DMS79 treated with DMSO at 0.1 percent for 48 hours (cell line): ENCODE results near the gene TFDP1.
A peak's percentile ranks its signal among the peaks of the same experiment; 100 is the strongest.
"Not testable (repeated sequence)": the region's sequence is repeated elsewhere in the genome, so short reads cannot be mapped to it uniquely, and the experiment has no call there.

ENCODE experiments used
- DNase-seq: peaks from one replicate; lab custom pipeline; 2025; lab: John Stamatoyannopoulos, UW

The TFDP1 gene

DNA sequence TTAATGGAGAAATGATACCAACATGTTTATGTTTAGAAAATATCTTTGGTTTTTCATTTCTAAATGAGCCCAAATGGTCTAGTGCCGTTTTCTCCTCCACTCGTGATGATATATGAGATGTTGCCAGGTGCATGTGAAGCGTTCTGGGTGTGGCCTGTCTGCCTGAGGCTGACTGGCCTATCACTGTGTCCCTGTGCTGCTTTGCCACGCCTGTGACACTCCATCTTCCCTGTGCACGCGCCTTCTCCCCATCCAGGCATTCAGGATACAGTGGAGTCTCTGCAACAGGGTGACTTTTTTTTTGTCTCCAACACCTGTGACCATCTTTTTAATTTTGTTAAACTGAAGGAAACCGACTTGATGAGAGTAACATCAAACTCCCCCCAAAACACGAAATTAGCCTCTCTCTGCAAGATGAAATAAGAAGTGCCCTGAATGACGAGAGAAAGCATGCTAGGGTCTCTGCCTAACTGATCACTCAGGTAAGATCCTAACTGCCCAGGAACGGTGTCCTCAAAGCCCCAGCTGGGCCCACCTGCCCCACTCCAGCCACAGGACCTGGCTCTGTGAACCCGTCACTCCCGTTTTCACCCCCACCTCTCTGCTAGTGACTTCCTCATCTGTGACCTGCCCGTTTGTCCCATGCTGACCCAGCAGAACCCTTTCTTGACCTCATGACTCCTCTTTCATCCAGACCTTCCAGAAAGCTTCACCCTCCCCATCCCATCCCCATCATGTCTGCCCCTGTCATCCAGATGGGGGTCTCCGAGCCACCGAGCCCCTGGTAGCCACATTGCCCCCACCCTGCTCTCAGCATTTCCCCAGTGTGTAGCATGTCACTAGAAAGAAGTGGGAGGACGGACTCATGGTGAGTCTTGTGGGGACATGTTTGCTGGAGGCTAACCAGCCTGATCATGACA is 33.2 kb upstream of the TFDP1 start:
- peak; percentile 60 for DNase-seq

DNA sequence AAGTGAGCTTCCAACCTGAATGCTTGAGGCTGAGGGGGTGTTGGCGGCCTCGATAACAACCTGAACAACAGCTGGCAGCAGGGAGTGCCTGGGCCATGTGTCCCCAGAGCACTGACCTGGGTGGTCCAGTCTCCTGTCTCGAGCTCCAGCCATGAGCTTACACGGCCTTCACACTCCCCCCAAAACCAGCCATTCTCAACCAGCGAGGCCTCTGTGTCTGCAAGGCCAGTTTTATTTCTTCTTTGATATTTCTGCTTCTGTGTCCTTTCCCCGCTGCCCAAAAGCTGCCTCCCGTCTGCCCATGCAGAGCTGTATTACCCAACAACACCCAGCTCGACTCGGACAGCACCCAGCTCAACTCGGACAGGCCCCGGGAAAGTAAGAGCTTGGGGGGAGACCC is 32.5 kb upstream of the TFDP1 start:
- no peak for DNase-seq

DNA sequence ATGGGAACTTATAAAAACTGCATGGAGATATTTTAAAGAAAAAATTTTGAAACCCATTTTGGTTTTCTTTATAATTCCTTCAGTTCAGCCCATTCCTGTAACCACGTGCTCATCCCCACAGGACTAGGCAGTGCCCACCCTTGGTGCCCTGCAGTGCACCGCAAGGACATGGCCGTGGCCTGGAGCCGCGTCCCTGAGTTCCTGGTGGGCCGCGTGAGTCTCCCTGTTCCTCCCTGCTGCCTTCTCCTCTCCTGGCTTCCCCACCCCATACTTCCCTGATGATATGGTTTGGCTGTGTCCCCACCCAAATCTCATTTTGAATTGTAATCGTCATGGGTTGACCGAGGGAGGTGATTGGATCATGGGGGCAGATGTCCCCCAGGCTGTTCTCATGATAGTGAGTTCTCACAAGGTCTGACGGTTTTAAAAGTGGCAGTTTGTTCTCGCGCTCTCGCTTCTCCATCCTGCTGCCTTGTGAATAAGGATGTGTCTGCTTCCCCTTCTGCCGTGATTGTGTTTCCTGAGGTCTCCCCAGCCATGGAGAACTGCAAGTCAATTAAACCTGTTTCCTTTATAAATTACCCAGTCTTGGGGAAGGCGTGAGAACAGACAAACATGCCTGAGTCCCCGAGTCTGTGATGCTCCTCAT is 31.6 kb upstream of the TFDP1 start:
- no peak for DNase-seq

DNA sequence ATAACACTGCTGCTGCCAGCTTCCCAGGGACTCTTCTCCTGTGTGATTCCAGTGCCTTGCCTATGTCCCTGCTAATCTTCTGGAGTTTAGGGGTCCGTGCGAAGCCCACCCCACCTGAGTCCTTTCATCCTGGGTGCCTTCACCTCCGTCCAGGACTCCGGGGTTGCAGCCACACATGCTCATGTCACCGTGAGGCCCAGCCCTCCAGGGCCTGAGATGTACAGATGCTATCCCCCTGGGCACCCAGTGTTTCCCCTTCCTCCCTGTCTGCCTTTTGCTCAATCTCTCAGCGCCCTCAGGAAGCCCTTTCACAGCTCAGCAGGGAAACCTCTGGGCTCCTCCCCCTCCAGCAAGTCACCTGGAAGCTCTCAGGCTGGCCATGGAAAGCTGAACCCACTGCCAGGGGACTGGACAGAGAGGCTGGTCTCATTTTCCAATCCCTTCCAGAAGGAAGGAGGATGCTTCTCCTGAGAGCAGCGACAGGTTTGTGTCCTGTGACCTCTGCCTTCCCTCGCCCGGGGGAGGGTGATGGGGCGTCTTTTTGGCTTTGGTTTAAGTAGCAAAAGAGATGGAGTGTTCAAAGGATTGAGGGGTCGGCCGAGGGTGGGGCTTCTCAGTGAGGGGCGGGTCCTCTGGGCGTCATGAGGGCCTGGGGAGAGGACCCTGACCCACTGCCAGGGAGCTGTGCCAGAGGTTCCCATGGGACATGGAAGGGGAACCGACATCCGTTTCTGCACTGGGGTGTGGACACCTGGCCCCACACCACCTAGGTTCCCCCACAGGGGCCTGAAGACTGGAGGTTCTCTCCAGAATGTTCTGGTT is 30.8 kb upstream of the TFDP1 start:
- no peak for DNase-seq

DNA sequence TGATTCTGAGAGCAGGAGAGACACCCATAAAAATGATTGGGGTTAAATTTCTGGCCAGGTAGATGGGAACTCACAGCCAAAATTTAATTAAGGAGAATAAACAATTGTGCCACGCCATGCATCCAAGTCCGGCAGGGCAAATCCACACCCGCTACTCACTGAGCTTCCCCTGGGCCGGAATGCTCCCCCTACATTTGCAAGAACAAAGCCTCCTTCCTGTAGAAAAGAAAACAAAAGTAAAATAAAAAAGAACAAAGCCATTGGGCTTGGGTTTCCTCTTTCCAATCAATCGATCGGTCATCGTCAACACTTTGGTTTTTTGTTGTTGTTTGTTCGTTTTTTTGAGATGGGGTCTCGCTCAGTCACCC is 30.2 kb upstream of the TFDP1 start:
- DNase-seq: no peak

DNA sequence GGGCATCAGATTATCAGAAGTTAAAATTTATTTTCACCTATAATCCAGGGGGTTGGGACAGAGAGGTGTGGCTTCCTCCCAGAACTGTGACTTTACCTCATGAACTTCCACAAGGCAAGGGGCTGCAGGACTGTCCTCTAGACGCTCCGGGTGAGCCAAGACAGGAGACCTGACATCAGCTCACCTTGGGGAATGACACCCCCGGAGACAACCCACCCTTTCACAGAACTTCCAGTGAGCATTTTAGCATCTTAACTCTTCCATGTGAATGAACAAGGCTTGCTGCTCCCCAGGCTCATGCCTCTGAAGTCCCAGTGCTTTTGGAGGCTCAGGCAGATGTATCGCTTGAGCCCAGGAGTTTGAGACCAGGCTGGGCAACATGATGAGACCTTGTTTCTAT is 29.4 kb upstream of the TFDP1 start:
- no peak for DNase-seq

DNA sequence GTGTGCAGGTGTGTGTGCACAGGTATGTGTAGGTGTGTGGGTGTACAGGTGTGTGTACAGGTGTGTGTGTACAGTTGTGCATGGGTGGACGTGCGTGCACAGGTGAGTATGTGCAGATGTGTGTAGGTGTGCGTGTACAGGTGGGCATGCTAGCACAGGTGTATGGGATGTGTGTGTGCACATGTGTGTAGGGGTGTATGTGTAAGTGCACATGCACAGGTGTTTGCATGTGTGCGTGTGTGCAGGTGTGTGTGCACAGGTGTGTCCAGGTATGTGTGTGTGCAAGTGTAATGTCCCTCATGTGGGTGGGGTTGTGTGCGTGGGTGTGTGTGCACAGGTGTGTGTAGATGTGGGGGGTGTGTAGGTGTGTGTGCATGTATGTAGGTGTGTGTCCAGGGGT is 27.5 kb upstream of the TFDP1 start:
- DNase-seq: no peak

DNA sequence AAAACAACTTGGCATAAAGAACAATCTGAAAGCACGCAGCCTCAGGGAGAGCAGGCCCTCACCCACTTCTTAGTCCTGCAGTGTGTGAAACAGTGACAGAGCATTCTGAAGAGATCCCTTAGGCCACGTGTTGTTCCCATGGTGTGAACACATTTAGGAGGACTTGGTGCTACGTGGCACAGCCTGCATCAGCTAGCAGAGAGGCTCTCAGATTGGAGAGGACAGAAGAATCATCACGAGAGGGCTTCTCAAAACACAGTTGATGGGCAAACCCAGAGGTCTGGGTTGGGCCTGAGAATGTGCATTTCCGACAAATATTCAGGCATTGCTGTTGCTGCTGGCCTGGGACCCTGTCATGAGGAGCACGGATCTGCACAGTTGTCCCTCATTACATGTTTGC is 26.1 kb upstream of the TFDP1 start:
- no peak for DNase-seq

DNA sequence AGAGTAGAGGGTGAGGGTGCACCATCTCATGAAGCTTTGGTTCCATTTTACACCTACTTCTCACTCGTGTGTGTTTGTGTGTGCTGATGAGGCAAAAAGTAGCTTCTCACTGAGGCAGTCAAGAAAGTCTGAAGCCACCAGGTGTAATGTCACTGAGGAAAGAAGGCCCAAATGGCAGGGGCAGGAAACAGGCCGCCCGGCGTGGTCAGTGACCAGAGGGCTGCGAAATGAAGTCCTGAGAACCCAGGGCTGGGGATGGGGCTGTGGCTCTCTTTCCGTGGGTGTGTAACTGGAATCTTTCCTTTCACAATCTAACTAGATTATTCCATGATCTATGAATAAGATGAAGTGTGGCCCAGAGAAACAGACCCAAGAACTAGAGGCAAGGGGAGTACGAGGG is 25.5 kb upstream of the TFDP1 start:
- DNase-seq: no peak

DNA sequence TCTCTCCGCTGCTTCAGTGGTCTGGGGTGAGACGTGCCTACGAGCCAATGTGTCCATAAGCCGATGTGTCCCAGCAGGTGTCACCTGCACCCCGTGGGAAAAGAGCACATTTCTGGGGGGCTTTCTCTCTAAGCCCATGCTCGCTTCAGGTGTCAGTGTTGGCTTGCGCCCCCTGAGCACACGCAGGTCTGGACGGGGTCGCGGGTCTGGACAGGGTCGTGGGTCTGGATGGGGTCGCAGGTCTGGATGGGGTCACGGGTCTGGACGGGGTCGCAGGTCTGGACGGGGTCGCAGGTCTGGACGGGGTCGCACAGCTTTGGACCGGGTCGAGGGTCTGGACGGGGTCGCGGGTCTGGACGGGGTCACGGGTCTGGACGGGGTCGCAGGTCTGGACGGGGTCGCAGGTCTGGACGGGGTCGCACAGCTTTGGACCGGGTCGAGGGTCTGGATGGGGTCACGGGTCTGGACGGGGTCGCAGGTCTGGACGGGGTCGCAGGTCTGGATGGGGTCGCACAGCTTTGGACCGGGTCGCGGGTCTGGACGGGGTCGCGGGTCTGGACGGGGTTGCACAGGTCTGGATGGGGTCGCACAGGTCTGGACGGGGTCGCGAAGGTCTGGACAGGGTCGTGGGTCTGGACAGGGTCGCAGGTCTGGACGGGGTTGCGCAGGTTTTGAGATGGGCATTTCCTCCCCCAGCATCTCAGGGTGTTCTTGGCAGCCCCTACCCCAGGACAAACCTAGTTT is 24.5 kb upstream of the TFDP1 start:
- DNase-seq: no peak

DNA sequence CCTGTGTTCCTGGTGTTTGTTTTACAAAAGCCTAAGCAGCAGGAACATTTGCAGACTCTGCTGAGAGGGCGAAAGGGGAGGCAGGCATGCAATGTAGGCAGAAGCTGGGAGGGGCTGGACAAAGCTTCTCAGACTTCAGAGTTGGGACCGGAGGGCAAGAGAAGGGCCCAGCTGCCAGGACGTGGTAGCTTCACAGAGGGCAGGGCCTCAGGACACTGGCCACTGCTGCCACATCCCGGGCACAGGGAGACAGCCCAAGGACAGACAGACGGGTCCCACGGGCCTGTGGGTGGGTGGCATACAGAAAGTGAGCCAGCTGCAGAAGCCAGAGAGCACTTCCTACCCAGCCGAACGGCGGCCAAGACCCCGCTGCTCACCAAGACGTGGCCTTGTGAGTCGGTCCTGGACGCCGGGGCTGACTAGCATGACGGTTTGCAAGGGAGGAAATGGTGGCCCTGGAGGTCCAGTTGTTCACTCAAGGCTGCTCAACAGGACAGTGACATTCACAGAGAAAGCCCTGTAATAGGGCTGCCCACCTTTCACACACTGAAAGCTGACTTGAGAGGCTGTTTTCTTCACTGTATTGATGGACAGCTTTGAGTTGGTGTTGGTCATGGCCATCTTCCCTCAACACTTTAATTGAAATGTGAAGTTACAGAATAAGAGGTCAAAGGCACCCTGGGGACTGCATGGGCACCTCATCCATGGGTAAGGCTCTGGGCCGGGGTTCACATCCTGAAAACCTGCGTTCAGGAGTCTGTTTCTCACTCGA is 23.7 kb upstream of the TFDP1 start:
- no peak for DNase-seq

DNA sequence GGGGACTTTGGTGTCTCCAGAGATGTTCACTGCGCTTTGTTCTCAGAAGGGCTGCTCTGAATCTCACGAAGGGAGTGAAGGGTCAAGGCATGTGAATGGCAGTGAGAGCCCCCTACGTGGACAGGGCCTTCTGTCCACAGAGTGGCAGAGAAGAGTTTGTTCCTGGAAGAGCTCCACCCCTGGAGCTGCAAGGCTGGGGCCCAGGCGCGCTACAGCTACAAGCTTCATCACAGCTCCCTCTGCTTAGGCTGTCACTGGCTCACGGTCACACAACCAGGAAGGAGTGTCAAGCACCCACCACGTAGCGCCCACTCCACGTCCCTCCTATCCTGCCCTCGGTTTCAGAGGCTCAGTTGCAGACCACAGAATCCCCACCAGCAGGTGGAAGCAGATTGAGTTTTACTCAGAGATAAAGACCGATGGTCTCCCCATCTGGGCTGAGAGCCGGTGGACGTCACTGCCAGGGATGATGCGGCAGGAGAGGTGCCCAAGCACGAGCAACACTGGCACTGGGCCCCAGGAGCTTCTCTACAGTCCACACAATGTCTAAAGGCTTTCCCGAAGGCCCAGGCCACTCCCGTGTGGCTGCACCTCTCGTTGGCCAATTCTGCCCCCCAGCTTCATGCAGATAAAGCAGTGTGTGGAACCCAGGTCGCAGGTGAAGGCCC is 23.0 kb upstream of the TFDP1 start:
- no peak for DNase-seq

DNA sequence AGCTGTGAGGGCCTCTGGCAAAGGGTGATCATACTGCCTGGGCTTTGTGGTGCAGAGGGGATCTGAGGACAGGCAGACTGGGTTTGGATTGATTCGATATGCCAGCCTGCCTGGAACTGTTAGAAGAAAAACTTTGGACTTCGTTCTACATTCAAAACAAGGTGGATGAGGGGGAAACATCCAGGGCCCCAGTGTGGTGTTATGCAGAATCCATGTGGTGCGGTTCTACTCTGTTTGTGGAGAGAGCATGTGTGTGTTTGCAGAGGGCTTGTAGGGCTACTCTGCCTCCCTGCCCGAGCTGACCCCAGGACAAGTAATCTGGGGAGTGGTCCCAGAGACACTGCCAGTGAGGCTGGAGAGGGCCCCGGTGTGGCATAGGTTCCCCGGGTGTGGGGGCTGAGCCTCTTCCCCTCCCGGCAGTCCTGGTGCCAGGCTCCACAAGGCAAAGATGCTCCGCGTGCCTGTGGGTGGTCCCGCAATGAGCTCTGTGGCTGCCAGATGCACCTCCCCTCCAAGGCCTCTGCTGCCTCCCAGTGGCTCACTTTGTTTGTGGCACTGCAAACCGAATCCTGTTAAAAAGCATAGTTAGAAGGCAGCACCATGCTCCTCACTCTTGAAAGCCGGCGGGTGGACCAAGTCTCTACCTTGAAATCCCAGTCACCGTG is 22.3 kb upstream of the TFDP1 start:
- peak; percentile 86 for DNase-seq

DNA sequence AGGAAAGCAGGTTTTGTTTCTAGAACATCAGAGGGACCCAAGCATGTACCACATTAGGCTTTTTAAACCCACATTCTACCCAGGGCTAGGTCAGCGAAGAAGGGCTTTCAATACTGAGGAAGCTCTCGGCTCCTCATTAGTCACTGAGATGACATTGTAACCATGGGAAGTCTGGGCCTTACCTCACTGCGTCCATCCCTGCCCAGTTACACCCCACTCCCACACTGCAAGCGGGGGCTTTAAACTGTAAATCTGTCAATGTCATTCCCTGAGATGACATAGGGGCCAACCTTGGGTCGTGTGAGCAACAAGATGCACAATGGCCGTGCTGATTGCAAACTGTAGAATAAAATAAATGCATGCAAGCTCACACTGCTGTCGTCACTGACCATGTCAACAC is 21.7 kb upstream of the TFDP1 start:
- no peak for DNase-seq

DNA sequence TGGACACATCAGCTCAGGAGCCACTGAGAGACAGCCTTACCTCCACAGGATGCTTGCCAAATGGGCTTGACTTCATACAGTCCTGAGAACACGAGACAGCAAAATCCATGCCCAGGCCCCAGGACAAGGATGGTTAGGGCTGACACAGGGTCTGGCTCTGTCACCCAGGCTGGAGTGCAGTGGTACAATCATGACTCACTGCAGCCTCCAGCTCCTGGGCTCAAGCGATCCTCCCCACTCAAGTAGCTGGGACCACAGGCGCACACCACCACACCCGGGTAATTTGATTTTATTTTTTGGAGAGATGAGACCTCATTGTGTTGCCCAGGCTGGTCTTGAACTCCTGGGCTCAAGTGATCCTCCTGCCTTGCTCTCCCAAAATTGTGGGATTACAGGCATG is 21.0 kb upstream of the TFDP1 start:
- not testable (repeated sequence) for DNase-seq

DNA sequence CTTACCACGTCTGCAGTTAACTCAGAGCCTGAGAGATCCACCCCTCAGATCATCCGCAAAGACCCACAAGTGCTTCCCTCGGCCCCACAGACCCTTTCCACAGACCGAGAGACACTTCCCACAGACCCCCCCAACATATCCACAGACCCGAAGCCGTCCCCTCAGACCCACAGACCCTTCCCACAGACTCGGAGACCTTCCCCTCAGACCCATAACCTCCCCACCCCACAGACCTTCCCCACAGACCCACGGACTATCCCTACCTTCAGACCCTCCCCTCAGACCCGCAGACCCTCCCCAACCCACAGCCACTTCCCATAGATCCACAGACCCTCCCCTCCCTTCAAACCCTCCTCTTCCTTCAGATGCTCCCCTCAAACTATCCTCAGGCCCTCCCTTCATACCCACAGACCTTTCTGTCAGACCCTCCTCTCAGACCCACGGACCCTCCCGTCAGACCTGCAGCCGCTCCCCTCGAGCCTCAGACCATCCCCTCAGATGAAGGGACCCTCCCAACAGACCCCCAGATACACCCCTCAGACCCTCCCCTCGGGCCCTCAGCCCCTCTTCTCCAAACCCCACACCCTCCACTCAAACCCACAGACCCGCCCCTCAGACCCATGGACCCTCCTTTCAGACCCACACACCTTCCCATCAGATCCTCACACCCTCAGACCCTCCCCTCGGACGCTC is 20.1 kb upstream of the TFDP1 start:
- no peak for DNase-seq

DNA sequence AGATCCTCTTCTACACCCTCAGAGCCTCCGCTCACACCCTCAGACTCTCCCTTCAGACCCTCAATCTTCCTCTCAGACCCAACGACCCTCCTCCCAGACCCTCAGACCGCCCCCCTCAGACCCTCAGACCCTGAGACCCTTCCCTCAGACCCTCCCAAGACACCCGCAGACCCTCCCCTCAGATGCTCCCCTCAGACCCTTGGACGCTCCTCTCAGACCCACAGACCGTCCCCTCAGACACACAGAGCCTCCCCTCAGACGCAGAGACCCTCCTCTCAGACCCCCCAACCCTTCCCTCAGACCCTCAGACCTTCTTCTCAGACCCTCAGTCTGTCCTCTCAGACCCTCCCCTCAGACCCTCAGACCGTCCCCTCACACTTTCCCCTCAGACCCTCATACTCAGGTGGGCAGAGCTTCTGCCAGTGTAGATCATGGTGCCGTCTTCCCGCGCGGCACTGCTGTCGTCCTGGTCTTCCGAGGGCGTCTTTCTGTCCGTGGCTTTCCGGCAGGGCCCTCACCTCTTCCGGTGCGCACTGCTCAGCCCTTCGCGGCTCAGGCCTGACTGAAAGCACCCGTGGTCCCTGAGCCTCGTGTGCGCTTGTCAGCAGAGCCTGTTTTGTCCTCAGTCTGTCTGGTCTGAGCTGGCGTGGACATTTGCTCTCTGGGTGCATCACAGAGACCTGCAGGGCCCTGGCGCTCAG is 18.9 kb upstream of the TFDP1 start:
- no peak for DNase-seq

DNA sequence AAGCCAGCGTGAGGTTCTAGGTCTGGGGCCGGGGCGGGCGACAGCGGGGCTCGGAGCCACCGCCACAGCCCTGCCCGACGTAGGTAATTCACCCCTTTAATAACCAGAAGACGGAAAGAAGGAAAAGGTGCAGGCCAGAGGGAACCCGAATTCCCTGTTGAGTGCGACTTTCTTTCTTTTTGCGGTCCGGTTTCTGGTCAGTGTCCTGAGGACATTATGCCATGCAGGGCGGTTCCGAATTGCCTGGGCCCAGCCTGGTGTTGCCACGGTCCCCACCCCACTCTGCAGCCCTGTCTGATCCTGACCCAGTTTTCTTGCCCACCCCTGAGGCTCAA is 18.4 kb upstream of the TFDP1 start:
- DNase-seq: no peak

DNA sequence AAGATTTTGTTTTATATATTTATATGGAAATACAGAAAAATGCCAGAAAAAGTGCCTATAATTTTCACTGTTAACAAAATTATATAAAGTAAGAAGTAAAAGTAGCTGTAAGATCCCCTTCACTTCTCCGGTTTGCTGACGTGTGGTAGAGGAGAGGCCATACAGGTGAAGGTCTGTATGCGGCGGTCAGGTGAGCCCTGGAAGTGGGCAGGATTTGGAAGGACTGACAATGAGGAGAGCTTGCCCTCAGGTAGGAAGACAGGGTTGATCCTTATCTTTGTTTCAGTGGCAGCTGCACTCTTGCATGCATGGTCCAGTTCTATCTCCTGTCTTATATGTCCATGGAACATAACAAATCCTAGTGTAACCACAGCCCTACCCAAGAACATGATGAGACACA is 16.9 kb upstream of the TFDP1 start:
- no peak for DNase-seq
